ENCODE results near the gene DYNC2LI1.

Gene DYNC2LI1

DNA sequence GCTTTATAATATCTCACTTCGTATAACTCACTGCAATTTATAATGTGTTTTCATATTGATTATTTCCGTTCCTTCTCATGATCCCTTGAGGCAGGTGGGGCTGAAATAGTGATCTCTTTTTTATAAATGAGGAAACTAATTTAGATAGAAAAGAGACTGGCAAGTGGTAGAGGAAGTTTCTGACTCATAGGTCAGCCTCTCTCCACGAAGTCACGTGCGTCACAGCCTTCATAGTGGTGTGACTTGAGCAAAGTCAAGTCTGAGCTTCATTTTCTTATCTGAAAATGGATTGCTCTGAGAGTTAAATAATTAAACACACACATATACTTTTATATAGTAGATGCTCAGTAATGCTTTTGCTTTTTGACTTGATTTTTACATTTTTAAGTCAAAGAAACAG lies 44.9 kb downstream of the DYNC2LI1 start:
- DNase-seq (ENCODE audit: low spot score), result no peak

DNA sequence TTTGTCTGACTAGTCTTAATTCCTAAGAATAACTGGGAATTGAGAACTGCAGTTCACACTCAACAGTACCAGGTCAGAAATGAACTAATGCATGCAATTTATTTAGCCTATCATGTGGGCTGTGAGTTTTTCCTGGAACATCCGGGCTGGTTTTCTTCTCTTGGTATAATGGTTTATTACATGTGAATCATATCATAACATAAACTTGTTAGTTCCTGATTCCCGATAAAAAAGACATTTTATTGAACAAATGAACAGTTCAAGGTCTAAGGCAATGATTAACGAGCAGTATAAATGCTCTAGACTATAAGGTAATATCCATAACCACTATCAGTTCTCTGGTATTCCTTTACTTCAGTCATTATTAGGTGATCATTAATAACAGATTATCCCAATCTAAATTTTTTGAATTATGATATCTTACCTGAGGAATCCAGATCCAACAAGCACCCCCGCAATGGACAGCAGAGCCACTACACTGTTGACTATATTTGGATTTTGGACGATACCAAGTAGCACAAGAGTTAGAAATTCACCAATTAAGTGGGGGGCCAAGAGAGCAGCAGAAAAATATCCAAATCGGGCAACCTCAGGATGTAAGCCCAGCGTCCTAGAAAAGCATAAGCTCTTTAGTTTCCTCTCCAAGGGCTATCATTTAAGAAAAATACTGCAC lies 45.8 kb downstream of the DYNC2LI1 start:
- no peak for DNase-seq (ENCODE audit: low spot score)

DNA sequence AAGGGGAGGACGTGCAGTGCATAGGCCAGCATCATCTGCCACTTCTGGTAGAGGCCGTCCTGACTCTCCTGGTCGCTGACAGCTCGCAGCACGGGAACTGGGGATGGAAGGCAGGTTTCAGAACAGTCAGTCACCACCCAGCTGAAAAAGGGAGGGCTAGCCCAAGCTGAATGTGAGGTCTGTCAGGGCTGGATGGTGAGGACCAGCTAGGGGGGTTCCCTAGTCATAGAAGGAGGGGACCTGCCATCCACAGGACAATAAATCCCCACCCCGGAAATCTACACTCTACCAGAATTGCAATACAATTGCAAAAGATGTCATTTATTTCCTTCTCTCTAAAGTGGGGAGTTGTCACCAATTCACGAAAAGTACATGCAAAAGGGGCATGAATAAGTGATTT lies 49.0 kb downstream of the DYNC2LI1 start:
- DNase-seq (ENCODE audit: low spot score), result no peak

DNA sequence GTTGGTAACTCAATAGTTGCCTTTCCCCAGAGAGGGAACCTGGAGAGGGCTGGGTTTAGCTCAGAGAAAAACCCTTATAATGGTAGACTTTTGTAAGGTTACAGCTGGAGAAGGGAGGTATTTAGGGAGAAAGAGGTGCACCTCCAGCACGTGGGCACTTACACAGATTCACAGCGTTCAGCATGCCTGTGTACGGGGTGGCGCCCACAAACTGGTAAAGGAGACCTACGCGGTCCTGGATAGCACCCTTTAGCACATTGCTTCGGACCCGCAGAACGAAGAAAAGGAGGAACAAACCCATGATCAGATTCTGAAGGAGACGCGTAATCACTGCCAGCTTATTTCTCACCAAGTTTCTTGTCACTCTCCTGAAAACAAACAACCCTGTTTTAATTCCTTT lies 49.9 kb downstream of the DYNC2LI1 start:
- no peak for DNase-seq (ENCODE audit: low spot score)

DNA sequence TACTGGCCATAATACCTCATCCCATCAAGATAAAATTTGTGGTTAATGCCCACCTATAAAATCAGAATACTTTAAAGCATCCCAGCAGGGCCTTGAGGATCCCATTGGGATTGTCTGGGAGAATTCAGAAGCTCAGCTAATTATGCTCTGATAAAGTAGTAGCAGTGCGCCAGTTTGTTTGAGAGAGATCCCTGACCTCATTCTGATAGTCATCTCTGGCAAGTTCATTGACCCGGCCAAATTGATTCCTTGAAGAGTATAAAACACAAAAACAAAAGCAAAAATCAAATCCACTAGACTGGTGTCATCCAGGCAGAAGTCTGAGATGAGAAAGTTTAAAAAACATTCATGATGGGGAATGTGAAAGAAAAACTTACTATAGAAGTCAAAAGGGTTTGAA lies 50.7 kb downstream of the DYNC2LI1 start:
- no peak for DNase-seq (ENCODE audit: low spot score)

DNA sequence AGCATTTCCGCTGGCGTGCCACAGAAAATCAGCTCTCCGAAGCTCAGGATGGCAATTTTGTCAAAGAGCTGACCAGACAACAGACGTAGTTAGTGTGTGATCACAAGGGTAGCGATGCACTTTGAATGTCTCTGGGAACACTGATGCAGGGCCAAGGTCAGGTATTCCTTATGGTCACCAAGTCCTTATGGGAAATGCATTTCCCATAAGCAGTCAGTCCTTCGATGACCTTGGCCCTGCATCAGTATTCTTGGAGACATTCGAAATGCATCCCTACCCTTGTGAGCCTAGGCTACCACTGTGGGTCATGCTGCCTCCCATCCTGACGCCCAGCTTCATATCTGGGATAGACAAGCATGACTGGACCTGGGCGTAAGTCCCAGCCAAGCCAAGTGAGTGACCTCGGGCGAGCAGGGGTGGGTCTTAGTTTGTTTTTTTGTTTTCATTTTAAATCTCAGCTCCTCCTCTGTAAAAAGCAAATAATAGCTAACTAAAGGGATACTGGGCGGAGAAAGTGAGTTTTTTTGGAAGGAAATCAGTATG lies 51.2 kb downstream of the DYNC2LI1 start:
- DNase-seq (ENCODE audit: low spot score), result no peak

DNA sequence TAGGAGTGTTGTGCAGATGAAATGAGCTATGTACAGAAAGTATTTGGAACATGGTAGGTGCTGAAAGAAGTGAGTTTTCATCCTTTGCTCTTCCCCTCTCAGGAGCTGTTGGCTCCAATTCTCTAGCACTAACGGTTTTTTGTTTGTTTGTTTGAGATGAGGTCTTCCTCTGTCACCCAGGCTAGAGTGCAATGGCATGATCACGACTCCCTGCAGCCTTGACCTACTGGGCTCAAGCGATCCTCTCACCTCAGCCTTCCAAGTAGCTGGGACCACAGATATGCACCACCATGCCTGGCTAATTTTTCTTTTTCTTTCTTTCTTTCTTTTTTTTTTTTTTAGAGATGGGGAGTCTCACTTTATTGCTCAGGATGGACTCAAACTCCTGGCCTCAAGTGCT lies 52.0 kb downstream of the DYNC2LI1 start:
- no peak for DNase-seq (ENCODE audit: low spot score)

DNA sequence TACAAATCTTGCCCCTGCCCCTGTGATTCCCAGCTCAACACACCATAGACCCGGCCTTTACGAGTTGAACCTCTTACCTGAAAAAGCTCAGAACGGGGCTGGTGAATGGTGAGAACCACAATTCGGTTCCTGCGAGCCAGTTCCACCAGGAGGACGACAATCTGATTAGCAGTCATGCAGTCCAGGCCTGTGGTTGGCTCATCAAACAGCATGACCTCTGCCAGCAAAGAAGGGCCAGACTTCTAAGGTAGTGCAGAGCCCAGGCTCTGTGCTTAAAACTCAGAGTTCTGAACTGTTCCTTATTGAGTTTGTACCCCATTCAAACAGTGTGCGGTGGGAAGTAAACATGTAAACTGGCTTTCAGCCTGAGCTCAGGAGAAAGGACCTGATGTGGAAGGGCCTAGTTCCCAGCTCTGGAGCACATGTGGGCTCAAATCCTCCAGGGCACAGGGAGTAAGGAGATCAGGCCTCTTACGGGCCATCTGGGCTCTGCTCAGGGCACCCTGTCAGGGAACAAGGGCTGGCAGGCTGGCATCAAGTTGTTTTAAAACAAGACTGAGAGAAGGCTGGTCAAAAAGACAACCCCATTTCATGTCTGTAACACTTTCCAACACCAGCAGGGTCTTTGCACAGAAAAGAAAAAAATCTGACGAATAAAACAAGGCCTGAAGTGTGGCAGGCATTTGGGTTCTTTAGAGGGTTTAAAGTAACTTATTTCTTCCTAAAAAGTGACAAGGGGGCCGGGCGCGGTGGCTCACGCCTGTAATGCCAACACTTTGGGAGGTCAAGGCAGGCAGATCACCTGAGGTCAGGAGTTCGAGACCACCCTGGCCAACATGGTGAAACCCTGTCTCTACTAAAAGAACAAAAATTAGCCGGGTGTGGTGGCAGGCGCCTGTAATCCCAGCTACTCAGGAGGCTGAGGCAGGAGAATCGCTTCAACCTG lies 52.7 kb downstream of the DYNC2LI1 start:
- DNase-seq (ENCODE audit: low spot score), result no peak

DNA sequence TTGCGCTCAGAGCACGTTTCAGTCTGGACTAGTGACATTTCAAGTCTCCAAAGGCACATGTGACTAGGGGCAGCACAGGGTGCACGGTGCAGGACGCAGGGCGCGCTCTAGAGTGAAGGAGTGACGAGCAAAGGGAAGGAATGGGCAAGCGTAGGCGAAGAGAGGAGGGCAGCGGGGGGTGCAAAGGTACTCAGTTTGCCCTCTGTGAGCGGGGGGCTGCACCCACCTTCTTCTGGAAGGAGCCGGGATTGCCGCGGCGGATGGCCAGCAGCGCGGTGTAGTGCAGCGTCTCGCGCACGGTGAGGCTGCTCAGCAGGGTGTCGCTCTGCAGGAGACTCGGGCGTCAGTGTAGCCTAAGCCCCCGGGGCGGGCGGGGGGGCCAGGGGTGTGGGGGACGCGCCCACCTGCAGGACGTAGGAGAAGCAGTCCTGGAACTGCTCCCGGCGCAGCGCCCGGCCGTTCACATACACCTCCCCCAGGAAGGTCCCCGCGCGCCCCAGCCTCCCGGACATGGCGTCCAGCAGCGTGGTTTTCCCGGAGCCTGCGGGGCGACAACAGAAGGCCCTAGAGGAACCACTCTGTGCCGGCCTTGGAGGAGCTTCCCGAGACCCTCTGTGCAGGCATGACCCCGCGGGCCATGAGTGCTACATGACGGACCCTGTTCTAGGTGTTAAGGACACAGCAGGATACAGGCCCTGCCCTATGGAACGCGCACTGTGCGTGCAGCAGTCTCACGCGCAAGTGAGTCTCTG lies 57.9 kb downstream of the DYNC2LI1 start:
- no peak for DNase-seq (ENCODE audit: low spot score)

DNA sequence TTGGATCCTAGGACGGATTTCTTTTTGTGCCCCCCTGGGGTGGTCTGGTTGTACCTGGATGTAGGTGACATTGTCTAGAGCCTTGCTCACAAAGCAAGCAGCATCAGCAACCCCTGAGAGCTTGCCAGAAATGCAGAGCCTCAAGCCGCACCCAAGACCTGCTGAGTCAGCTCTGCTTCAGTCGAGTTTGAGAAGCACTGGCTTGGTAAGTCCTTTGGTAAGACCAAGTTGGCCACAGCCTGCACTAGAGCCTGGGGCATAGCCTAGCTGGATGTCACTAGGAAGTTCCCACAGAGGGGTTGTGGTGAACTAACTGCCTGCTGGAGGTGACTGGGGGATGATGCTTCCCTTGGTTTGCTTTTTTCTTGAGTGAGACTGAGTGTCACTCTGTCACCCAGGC lies 58.6 kb downstream of the DYNC2LI1 start:
- no peak for DNase-seq (ENCODE audit: low spot score)

DNA sequence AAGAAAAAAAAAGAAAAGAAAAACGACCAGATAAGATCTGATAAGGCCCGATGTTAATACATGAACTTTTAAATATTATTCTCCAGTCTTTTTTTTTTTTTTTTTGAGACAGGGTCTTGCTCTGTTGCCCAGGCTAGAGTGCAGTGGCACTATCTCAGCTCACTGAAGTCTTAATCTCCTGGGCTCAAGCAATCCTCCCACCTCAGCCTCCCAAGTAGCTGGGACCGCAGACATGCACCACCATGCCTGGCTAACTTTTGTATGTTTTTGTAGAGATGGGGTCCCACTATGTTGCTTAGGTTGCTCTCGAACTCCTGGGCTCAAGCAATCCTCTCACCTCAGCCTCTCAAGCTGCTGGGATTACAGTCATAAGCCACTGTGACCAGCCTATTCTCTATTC lies 63.2 kb downstream of the DYNC2LI1 start:
- no peak for DNase-seq (ENCODE audit: low spot score)

DNA sequence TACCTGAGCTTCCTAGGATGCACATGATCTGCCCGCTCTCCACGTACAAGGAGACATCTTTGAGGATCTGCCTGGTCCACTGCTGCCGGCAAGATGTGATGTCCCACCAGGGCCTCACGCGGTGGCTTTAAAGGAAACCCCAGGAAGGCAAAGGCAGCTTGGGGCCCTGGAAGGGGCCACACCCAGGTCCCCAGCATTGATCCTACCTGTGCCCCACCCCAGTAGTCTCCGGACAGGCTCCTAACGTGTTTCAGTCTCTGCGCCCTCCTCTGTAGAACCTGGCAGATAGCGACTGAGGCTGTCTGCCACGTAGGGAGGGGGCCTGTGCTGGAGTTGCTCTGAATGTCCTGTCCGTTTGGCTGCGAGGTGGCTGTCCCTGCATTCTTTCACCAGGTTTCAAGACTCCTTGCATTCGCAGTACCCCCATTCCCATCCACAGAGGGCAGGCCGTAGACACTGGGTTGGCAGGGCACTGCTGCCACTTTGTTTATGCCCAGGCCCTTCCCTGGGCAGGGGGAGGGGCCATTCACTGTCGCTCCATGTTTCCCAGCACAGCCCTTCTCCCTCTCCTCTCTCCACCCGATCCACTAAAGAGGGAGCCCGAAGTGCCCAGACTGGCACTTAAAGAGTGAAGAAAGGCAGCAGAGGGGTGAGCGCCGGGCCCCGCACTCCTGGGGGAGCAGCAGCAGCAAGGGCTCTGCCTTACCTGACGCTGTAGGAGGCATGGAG lies 64.2 kb downstream of the DYNC2LI1 start:
- DNase-seq (ENCODE audit: low spot score), result no peak

DNA sequence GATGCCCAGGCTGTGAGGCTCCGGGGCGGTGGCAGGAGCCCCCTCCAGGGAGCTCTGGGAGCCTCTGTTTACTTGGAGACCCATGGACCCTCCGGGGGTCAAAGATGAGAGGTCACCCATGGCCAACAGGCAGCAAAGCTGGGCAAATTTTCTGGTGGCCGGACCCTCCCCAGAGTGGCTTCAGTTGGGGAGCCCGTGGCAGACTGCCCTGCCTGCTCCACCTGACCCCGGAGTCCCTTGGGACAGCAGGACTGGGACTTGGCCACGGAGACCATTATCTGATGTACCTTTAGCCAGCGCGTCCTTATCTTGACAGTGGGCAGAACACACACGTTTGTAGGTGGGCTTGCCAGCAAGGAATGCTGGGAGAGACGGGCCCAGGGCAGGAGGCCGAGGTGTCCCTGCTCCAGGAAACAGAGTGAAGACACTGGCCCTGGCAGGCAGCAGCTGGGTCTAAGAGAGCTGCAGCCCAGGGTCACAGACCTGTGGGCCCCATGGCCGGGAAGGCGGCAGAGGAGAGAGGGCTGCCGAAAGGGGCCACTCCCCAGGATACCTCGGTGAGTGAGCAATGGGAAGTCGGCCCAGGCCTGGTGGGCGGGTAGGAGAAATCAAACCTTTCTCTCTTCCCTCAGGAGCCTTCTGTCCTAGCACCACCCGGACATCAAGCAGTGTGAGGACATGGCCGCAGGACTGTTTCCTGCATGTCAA lies 64.9 kb downstream of the DYNC2LI1 start, which contains the start of the genes ABCG5 and ABCG8:
ABCG5 (minus strand) TSS at position 280 of the 708 bp plus-strand sequence; CDS start at position 120, 160 bp downstream.
ABCG8 (plus strand) TSS at position 412 of the 708 bp plus-strand sequence; CDS start at position 495, 83 bp downstream.
- DNase-seq (ENCODE audit: low spot score), result no peak

DNA sequence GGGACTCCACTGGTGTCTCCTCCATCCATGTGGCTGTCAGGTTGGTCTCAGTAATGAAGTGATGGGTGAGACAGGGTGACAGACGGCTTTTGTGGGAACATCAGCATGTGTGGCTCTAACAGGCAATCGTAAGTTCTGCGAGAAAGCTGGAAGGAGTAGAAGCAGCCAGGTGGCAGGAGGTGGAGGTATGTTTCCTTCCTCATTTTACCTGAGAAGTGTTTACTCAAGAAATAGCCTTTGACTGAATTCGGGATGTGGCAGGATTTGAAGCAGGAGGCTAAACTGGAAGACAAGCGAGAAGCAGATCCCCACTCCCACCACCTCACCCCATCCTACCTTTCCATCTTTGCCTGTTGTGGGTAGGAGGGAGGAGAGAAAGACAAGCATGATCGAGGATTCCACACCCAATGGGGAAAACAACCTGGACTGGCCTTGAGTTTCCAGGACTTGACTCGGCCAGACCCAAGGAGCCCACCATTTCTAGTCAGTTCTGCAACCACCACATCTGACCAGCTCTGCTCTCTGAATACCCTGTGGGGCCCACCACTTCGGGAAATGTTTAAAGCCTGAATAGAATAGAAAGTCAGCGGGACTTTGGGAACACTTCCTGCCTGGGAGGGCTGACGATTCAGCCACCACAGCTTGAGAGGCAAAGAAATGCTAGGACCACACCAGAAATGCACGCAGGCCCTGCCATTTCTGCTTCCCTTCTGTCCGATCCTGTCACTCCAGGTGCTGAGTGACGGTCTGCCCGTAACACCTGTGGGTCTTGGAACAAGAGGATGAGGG lies 66.1 kb downstream of the DYNC2LI1 start:
- no peak for DNase-seq (ENCODE audit: low spot score)

DNA sequence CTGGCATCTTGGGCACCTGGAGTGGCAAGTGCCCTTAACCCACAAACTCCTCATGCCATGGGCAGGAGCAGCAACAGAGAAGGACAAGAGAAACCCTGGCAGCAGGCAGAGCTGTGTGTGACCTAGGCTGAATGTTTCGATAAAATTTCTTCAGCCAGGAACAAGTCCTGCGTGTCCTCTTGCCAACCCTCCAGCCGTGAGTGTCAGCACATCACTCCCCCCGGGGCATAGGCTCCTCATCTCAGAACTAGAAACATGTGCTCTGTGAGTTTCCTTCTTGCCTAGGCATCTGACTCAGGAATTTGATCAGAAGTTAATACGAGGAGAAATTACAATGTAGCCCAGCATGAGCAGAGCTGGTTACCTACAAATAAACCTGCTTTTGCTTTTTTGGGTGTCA lies 67.1 kb downstream of the DYNC2LI1 start:
- DNase-seq (ENCODE audit: low spot score), result no peak

DNA sequence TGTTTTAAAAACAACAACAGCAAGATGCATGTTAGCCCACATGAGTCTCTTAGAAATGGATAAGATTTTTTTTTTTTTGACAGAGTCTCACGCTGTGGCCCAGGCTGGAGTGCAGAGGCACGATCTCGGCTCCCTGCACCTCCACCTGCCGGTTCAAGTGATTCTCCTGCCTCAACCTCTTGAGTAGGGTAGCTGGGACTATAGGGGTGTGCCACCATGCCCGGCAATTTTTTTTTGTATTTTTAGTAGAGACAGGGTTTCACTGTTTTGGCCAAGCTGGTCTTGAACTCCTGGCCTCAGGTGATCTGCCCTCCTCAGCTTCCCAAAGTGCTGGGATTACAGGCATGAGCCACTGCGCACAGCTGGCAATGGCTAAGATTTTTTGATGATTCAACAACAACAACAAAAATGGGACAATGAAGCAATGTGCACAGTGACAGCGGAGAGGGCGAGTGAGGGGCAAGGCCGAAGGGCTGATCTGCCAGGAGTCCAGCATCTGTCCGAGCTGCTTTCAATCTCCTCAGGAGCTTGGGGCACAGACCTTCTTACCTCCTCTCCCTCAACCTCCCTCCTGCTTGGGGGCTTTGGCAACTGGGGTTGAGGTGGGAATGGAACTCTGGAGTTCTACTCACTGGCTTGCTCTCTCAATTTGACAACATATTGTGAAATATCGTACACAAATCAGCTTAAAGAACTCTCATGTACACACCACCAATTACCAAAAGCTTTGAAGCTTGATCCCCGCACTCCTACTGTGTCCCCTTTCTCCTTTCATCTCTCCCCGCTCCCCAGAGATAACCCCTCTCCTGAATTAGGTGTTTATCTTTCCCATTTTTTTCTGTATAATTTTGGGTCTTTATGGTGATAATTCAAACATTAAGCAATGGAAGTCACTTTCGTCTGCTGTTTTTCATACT lies 68.4 kb downstream of the DYNC2LI1 start:
- no peak for DNase-seq (ENCODE audit: low spot score)

DNA sequence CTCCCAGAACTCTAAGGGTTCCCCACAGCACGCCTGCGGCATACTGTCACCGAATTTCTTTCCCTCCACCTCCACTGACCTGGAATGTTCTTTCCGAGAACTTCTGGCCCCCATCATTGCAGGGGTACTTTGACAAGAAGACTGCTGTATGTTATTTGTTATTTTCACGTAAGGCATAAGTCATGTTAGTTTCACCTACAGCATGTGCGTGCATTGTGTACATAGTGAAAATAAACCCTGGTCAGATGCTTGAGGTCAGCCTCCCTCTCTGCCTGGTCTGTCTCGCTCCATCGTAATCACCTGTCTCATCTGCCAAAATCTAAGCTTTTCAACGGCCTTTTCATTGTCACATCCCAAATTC lies 69.0 kb downstream of the DYNC2LI1 start:
- DNase-seq (ENCODE audit: low spot score), result no peak

DNA sequence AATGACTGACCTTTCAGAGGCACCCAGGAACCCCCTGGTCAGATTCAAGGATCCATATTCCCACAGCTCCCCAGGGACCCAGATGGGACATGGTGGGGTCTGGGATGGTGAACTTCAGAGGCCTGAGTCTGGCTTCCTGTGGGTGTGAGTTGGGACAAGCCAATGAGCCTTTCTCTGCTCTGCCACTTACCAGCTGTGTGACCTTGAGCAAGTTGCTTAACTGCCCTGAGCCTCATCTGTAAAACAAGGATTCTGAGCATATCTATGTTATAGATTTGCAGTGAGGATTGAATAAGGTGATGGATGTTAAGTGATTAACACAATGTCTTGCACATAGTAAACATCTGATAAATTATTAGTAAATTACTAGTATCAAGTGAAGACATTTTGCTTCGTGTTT lies 71.3 kb downstream of the DYNC2LI1 start:
- no peak for DNase-seq (ENCODE audit: low spot score)

All from hematopoietic multipotent progenitor cell treated with erythropoietin and hydrocortisone succinate and interleukin-3 and kit ligand, for 15 days (in vitro differentiated cells).